Measurements from ENCODE around the gene MYH14. TPM values are rescaled to one million over a fixed set of nuclear protein-coding genes. Genes with fewer than 3 reads are reported as not detected.

The MYH14 gene
- total and polyA plus RNA-seq, 2 of the 8 experiments (the other 6 are each of a cell fraction or from before 2014, with no cell fraction given) = 17.3 to 28.6 TPM

GRCh38 chr19:50327013-50327412 is 123.6 kb downstream of the MYH14 start (continued):
- no peak for TF ChIP-seq CHD7 (IDR thresholded peaks at IDR 0.05; ENCODE audit: insufficient replicate concordance, low read length)
- TF ChIP-seq SIRT6 (IDR thresholded peaks at IDR 0.05; ENCODE audit: low read length) = no peak
- TF ChIP-seq EP300 (IDR thresholded peaks at IDR 0.05; ENCODE audit: borderline replicate concordance in 1 of 2, low read depth in 2 of 2, low read length in 2 of 2) = no peak
- no peak for TF ChIP-seq GTF2F1 (IDR thresholded peaks at IDR 0.05; ENCODE audit: borderline replicate concordance, low read depth, low read length)
- no peak for TF ChIP-seq E2F6 (IDR thresholded peaks at IDR 0.05)
- TF ChIP-seq SP1 (IDR thresholded peaks at IDR 0.05; ENCODE audit: low read depth, low read length) = no peak
- no peak for TF ChIP-seq RFX5 (IDR thresholded peaks at IDR 0.05; ENCODE audit: borderline replicate concordance, low read depth, low read length)
- TF ChIP-seq POLR2A (IDR thresholded peaks at IDR 0.05; ENCODE audit: control extremely low read depth in 1 of 2, low read depth in 2 of 2, low read length in 2 of 2) = no peak
- no peak for TF ChIP-seq SIN3A (conservative IDR thresholded peaks at IDR 0.05 in 1 of 2, IDR thresholded peaks at IDR 0.05 in 1 of 2; ENCODE audit: low read depth in 1 of 2, low read length in 2 of 2)
